Pons (tissue), 1 donor: ENCODE data around the gene KIAA0825.
"Not testable (repeated sequence)": the region's sequence is repeated elsewhere in the genome, so short reads cannot be mapped to it uniquely, and the experiment has no call there.

Source experiments
- DNase-seq: peaks from one replicate; pipeline ENCODE4 v3.0.0-alpha.2; 2016; ENCODE audit warnings: low spot score

KIAA0825 gene

DNA sequence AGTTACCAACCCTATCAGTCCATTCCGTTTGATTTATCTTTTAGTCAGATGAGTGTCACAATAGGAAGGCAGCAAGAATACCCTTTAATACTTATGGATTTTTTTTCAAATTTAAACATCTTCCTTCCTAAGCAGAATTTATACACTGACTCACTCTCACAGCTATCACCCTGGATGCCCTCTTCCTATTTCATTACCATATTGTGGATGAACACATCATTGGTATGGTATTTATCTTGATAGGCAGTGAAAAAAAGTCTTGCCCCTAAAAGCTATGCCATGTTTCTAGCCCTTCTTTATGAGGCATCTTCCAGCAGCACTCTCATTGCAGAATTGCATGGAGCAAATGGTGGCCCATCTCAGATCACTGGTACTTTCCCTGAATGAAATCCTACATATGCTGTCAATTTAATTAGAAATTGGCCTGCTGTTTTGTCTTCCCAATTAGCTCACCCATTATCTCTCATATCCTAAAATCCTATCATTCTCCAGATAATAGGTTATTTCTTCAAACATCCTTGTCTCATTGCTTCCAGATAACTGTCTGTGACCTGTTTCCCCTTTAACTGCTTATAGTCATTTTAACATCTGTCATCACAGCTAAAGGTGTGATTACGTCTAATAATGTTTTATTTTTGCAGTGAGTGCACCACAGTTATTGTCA lies 443.5 kb downstream of the KIAA0825 start:
- DNase-seq: no peak

- DNase-seq: no peak
Measured at GRCh38 chr5:94173100-94173499, 445.3 kb downstream of the KIAA0825 start.

DNA sequence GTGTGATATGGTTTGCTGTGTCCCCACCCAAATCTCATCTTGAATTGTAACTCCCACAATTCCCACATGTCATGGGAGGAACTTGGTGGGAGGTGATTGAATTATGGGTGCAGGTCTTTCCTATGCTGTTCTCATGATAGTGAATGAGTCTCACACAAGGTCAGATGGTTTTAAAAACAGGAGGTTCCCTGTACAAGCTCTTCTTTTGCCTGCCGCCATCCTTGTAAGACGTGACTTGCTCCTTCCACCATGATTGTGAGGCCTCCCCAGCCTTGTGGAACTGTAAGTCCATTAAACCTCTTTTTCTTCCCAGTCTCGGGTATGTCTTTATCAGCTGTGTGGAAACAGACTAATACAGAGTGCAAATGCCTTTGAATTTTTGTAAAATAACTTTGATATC lies 447.3 kb downstream of the KIAA0825 start:
- DNase-seq: not testable (repeated sequence)

GRCh38 chr5:94170158-94170557 lies 448.2 kb downstream of the KIAA0825 start:
- not testable (repeated sequence) for DNase-seq

- no peak for DNase-seq
Measured at GRCh38 chr5:94168151-94168550, 450.3 kb downstream of the KIAA0825 start.

DNA sequence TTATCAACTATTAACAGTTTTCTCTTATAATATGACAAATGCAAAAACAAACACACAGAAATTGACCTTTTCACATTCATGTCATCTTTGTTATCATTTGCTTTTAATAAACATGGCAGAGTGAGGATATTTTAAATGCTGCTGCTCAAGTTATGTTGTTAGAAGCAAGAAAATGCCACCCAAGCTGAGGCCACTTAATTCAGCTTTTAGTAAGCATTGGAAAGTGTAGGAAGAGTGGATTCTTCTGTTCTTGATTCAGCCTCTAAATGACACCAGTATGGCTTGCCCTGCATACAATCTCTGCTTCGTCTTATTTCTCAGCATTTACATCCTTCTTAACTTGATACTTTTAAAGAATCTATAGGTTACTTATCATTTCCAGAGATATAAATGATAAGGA lies 456.6 kb downstream of the KIAA0825 start:
- DNase-seq: no peak

DNA sequence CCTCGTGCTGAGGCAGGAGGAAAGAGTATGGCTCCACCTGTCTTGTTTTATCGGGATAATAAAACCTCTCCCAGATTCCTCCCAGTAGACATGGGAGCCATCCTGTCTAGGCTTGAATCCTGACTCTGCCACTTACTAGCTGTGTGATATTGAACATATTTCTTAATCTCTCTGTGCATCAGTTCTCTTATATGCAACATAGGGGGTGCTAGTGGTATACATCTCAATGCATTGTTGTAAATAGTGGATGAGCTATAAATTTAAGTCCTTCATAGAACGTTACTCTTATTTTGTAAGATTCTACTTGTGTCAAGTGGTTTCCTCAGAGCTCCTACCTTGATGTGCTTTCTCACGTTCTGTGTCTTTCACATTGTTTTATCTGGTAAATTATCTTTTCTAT lies 459.3 kb downstream of the KIAA0825 start:
- no peak for DNase-seq

- DNase-seq: no peak
Measured at GRCh38 chr5:94157704-94158539, 460.5 kb downstream of the KIAA0825 start.

DNA sequence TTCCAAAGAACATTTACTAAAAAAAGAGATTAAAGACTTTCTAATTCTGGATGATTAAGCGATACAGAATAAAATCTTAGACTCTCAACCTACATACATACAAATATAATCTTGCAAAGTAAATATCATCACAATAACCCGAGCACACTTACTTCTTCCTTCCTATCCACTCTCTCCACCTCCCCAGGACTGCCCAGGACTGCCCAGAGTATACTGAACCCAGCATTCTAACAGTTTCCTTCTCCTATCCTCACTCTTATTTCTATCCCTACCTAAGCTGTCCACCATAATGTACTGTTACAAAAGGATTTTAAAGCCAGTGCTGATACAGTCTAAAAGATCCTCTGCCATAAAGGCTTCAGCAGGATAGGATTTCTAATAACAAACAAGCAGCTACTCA lies 463.7 kb downstream of the KIAA0825 start:
- no peak for DNase-seq

DNA sequence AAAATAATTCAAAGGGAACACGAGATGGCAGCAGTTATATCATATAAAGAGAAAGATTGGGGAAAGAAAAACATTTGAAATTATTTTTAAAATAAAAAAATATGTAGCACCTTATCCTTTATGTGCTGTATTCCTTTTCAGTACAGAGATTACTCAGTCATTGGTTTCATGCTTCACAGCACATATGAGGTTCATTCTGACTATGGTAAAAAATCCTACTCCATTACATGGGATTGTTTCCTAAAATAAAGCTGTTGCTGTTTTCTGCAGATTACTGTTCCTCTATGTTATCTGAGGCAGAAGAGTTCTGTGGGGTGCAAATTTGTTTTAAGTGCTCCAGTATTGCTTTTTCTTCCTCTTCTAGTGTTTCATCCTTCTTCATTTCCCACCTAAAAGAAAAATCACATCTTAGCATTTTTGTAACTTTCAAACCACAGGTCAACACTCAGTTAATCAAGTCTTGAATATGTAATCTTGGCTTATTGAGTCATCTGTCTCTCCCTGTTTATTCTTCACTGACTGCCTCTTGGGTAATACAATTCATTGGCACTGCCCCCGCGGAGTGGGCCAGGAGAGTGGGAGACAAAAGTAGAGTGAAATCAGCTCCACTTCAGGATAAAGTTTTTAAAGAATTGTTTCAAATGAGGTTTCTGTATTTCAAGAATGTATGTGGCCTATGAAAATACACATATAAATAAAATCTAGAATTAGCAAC lies 464.5 kb downstream of the KIAA0825 start:
- DNase-seq: no peak

- not testable (repeated sequence) for DNase-seq
Measured at GRCh38 chr5:94143621-94144020, 474.8 kb downstream of the KIAA0825 start.

DNA sequence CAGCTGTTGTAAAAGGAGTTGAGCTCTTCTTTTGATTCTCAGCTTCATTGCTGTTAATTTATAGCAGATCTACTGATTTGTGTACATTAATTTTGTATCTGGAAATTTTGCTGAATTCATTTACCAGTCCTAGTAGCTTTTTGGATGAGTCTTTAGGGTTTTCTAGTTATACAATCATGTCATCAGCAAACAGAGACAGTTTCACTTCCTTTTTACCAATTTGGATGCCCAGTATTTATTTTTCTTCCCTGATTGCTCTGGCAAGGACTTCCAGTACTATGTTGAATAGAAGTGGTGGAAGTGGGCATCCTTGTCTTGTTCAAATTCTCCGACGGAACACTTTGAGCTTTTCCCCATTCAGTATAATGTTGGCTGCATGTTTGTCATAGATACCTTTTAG lies 478.1 kb downstream of the KIAA0825 start:
- no peak for DNase-seq

DNA sequence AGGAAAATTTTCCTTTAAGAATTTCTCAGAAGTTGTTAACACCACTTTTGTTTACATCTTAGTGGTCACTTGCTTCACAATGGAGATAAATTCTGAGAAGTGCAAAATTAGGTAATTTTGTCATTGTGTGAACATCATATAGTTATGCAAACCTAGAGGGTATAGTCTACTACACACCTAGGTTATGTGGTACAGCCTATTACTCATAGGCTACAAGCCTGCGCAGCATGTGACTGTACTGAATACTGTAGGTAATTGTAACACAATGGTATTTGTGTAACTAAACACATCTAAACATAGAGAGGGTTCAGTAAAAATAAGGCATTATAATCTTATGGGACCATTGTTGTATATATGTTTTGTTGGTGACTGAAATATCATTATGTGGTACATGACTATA lies 488.3 kb downstream of the KIAA0825 start:
- no peak for DNase-seq

DNA sequence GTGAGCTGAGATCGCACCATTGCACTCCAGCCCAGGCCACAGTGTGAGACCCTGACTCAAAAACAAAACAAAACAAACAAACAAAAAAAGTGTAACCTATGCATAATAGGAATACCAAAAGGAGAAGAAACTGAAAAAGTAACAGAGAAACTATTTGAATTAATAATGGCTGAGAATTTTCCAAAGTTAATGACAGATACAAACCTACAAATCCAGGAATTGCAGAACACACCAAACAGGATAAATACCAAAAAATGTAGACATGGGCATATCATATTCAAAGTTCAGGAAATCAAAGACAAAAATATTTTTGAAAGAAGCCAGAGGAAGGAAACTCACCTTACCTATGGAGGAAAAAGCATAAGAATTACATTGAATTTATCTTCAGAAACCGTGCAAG lies 493.3 kb downstream of the KIAA0825 start:
- no peak for DNase-seq

DNA sequence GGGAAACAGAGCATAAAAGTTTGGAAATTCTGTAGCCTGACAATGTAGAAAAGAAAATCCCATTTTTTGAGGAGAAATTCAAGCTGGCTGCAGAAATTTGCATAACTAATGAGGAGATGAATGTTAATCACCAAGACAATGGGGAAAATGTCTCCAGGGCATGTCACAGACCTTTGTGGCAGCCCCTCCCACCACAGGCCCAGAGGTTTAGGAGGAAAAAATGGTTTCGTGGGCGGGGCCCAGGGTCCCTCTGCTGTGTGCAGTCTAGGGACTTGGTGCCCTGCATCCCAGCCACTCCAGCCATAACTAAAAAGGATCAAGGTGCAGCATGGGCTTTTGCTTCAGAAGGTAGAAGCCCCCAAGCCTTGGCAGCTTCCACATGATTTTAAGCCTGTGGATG lies 502.1 kb downstream of the KIAA0825 start:
- not testable (repeated sequence) for DNase-seq

- no peak for DNase-seq
Measured at GRCh38 chr5:94113087-94113486, 505.3 kb downstream of the KIAA0825 start.

GRCh38 chr5:94111209-94112004 lies 507.0 kb downstream of the KIAA0825 start:
- peak; percentile 93 for DNase-seq

- DNase-seq: no peak
Measured at GRCh38 chr5:94103514-94104245, 514.7 kb downstream of the KIAA0825 start.
